Naive thymus-derived CD4-positive, alpha-beta T cell (primary cell): ENCODE results near the gene P2RY4. TPM values are rescaled to one million over a fixed set of nuclear protein-coding genes. Genes with fewer than 3 reads are reported as not detected.
"Not testable (repeated sequence)": the region's sequence is repeated elsewhere in the genome, so short reads cannot be mapped to it uniquely, and the experiment has no call there.

Source experiments
- ATAC-seq: fragments of 150-1000 bp; cut with Tn5 transposase; 2 replicates; pipeline ENCODE4 v1.10.0; 2021; ENCODE audit warnings: mild to moderate bottlenecking, moderate library complexity
- CTCF ChIA-PET: fragments of 350-600 bp; sonication (Branson Sonifier 250); formaldehyde crosslinking; loops from one replicate; lab custom pipeline; 2021; ENCODE audit warnings: antibody characterized with exemption; lab: Charles Lee
- POLR2A ChIA-PET: fragments of 350-600 bp; sonication (Branson Sonifier 250); formaldehyde crosslinking; loops from one replicate; lab custom pipeline; 2021; ENCODE audit warnings: antibody characterized with exemption, inconsistent platforms; lab: Charles Lee
- DNase-seq, 9 donors: peaks; one replicate each; pipeline versions ENCODE4 v3.0.0 to v3.0.0-alpha.2; 2020 to 2022; ENCODE audit warnings: mixed read lengths in 1 of 9
- H3K27ac ChIP-seq: one replicate; pipeline ENCODE4 v1.7.0; 2013; ENCODE audit warnings: mild to moderate bottlenecking, low read depth, low read length, moderate library complexity
- H3K27me3 ChIP-seq, 2 donors: one replicate each; pipeline ENCODE4 v1.7.0; 2013; ENCODE audit warnings: low read length in 2 of 2, mild to moderate bottlenecking in 2 of 2, moderate library complexity in 2 of 2; ENCODE audit not compliant: control insufficient read depth in 2 of 2, insufficient read depth in 2 of 2
- H3K36me3 ChIP-seq, 3 experiments: 1 replicate in 2 of 3; 2 replicates in 1 of 3; pipeline ENCODE4 v1.7.0; 2013; ENCODE audit warnings: low read length in 3 of 3, mild to moderate bottlenecking in 3 of 3, moderate library complexity in 1 of 3; ENCODE audit not compliant: insufficient read depth in 3 of 3, control insufficient read depth in 2 of 3
- H3K4me1 ChIP-seq, 2 donors: one replicate each; pipeline ENCODE4 v1.7.0; 2013; ENCODE audit warnings: low read length in 2 of 2, mild to moderate bottlenecking in 2 of 2, moderate library complexity in 1 of 2; ENCODE audit not compliant: control insufficient read depth in 2 of 2, insufficient read depth in 2 of 2
- H3K4me3 ChIP-seq: 2 replicates; pipeline ENCODE4 v1.7.0; 2013; ENCODE audit warnings: mild to moderate bottlenecking, low read length
- H3K9me3 ChIP-seq, 3 experiments: 1 replicate in 2 of 3; 2 replicates in 1 of 3; pipeline ENCODE4 v1.7.0; 2013; ENCODE audit warnings: low read length in 3 of 3; ENCODE audit not compliant: control insufficient read depth in 2 of 3
- H3K27ac Mint-ChIP-seq, 9 donors: one replicate each; pipeline ENCODE4 v1.8.0; 2020 to 2022; ENCODE audit warnings: mixed read lengths in 9 of 9, mild to moderate bottlenecking in 8 of 9, moderate library complexity in 5 of 9, inconsistent platforms in 2 of 9
- H3K27me3 Mint-ChIP-seq, 5 donors: one replicate each; pipeline ENCODE4 v1.8.0; 2021 to 2022; ENCODE audit warnings: mixed read lengths in 5 of 5, mild to moderate bottlenecking in 1 of 5
- H3K36me3 Mint-ChIP-seq, 5 donors: one replicate each; pipeline ENCODE4 v1.8.0; 2020 to 2022; ENCODE audit warnings: mixed read lengths in 5 of 5, mild to moderate bottlenecking in 3 of 5, inconsistent platforms in 1 of 5
- H3K4me1 Mint-ChIP-seq, 7 donors: one replicate each; pipeline ENCODE4 v1.8.0; 2020 to 2022; ENCODE audit warnings: mixed read lengths in 7 of 7, mild to moderate bottlenecking in 3 of 7, inconsistent platforms in 1 of 7
- H3K4me3 Mint-ChIP-seq, 10 donors: one replicate each; pipeline ENCODE4 v1.8.0; 2020 to 2022; ENCODE audit warnings: mild to moderate bottlenecking in 10 of 10, mixed read lengths in 10 of 10, moderate library complexity in 6 of 10, inconsistent platforms in 2 of 10
- H3K9me3 Mint-ChIP-seq, 11 donors: one replicate each; pipeline ENCODE4 v1.8.0; 2020 to 2022; ENCODE audit warnings: mixed read lengths in 11 of 11, mild to moderate bottlenecking in 4 of 11, inconsistent platforms in 1 of 11, moderate library complexity in 1 of 11
- intact Hi-C, 2 donors: fragments of 100-400 bp; cut with micrococcal nuclease; formaldehyde crosslinking; loops; one replicate each; pipeline ENCODE4 v1.15.1; 2023
- polyA plus RNA-seq, 2 donors: library from polyadenylated mRNA; unstranded; fragments of 300-500 nt; fragmentation: Illumina TruSeq; gene quantifications; one replicate each; pipeline ENCODE4 v1.2.3, GENCODE V29; 2021
- total RNA-seq, 6 experiments: library from RNA in 5 of 6; stranded (reverse) in 5 of 6; gene quantifications; 1 replicate in 5 of 6; 2 replicates in 1 of 6; pipeline ENCODE4 v1.2.3 and lab custom pipeline; 2021 to 2026

Gene P2RY4
- total and polyA plus RNA-seq, 7 experiments from 2014 or later = 0.22 to 0.74 (median 0.39) TPM; not detected in 2

- ATAC-seq = no peak
Measured at GRCh38 chrX:70234355-70234754, 25.6 kb downstream of the P2RY4 start, which contains the start of gene AWAT1. TSS of gene AWAT1 (plus strand) at chrX:70234655. CDS start at chrX:70234696, 41 bp downstream.

GRCh38 chrX:70231666-70232065, 28.3 kb downstream of the P2RY4 start:
- H3K36me3 ChIP-seq = no peaks in the 10 kb centered on the region
- no peak for DNase-seq

More at GRCh38 chrX:70234355-70234754, 25.6 kb downstream of the P2RY4 start, which contains the start of gene AWAT1:
- Mint-ChIP-seq H3K4me1 (peaks cover 0 to 5% (median 0%) of the 10 kb centered on the region in 7 donors), H3K27me3 (no peaks in the 10 kb centered on the region), H3K27ac (no peak within 1 kb of the TSS), H3K36me3 (no peaks in the 10 kb centered on the region), H3K4me3 (no peak within 1 kb of the TSS), H3K9me3 (no peaks in the 10 kb centered on the region)
- Histone ChIP-seq H3K36me3 (no peaks in the 10 kb centered on the region), H3K27me3 (no peaks in the 10 kb centered on the region), H3K4me3 (no peak within 1 kb of the TSS), H3K9me3 (no peaks in the 10 kb centered on the region), H3K4me1 (no peaks in the 10 kb centered on the region), H3K27ac (no peak within 1 kb of the TSS)
- intact Hi-C loops = no loop called here
- ChIA-PET POLR2A (no interaction called here), CTCF (no interaction called here)
- no peak for DNase-seq

DNA sequence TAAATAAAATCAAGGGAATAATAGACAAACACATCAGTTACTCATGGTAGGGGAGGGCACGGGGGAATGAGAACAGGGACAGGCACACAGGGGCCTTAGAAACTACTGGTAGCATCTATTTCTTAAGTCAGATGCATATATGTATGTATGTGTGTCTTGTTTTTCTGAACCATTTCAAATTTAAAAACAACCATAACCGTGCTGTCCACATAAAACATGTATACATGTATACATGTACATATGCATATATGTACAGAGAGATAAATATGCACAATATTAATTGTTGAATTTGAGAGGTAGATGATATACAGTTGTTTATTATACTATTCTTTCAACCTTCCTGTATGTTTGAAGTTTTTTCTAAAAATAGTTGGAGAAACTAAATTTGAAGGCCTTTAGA, 33.3 kb downstream of the P2RY4 start:
- no peaks in the 10 kb centered on the region for H3K27me3 Mint-ChIP-seq
- H3K36me3 ChIP-seq = no peaks in the 10 kb centered on the region
- ATAC-seq (no peak), DNase-seq (no peak)
- no peak overlapping the region for H3K27ac Mint-ChIP-seq
- no peaks in the 10 kb centered on the region for H3K9me3 ChIP-seq
- CTCF ChIA-PET = no interaction called here
- H3K4me1 Mint-ChIP-seq = no peaks in the 10 kb centered on the region
- H3K36me3 Mint-ChIP-seq = no peaks in the 10 kb centered on the region
- no peak overlapping the region for H3K4me3 Mint-ChIP-seq
- POLR2A ChIA-PET = no interaction called here
- H3K4me3 ChIP-seq = no peak overlapping the region
- H3K9me3 Mint-ChIP-seq = peaks cover 0 to 2% (median 0%) of the 10 kb centered on the region in 11 donors
- no peaks in the 10 kb centered on the region for H3K27me3 ChIP-seq
- no peaks in the 10 kb centered on the region for H3K4me1 ChIP-seq
- no peak overlapping the region for H3K27ac ChIP-seq
- intact Hi-C loops = no loop called here

More at GRCh38 chrX:70231666-70232065, 28.3 kb downstream of the P2RY4 start:
- peaks cover 0 to 2% (median 0%) of the 10 kb centered on the region in 11 donors for H3K9me3 Mint-ChIP-seq
- Histone ChIP-seq H3K4me1 (no peaks in the 10 kb centered on the region), H3K9me3 (no peaks in the 10 kb centered on the region), H3K4me3 (no peak overlapping the region), H3K27ac (no peak overlapping the region), H3K27me3 (no peaks in the 10 kb centered on the region)
- no peaks in the 10 kb centered on the region for H3K27me3 Mint-ChIP-seq
- POLR2A ChIA-PET = no interaction called here
- H3K4me1 Mint-ChIP-seq = peaks cover 0 to 5% (median 0%) of the 10 kb centered on the region in 7 donors
- no peak overlapping the region for H3K27ac Mint-ChIP-seq
- intact Hi-C loops = no loop called here
- CTCF ChIA-PET = no interaction called here
- H3K36me3 Mint-ChIP-seq = no peaks in the 10 kb centered on the region
- no peak overlapping the region for H3K4me3 Mint-ChIP-seq
- no peak for ATAC-seq

DNA sequence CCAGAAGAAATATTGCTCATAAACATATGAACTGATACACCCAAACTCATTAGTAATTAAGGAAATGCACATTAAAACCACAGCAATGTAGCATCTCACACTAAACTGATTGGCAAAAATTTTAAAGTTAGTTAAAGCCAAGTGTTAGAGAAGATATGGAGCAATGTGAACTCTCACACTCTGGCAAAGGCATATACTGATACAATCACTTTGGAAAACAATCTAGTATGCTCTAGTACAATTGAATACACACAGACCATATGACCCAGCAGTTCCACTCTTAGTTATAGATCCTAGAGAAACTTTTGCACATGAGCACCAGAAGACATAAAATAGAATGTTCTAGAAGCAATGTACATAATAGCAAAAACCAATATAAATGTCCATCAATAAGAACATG, 34.0 kb downstream of the P2RY4 start:
- no peaks in the 10 kb centered on the region for H3K27me3 Mint-ChIP-seq
- H3K9me3 ChIP-seq = no peaks in the 10 kb centered on the region
- H3K36me3 Mint-ChIP-seq = no peaks in the 10 kb centered on the region
- DNase-seq (no peak), ATAC-seq (no peak)
- no peak overlapping the region for H3K27ac ChIP-seq
- no peaks in the 10 kb centered on the region for H3K36me3 ChIP-seq
- H3K27me3 ChIP-seq = no peaks in the 10 kb centered on the region
- H3K4me1 ChIP-seq = no peaks in the 10 kb centered on the region
- ChIA-PET POLR2A (no interaction called here), CTCF (interaction anchor here (0.7 kb wide), 1 partner anchor 34 kb away, joined by 4 read pairs; no protein-coding TSS in a partner anchor)
- H3K27ac Mint-ChIP-seq = no peak overlapping the region
- peaks cover 0 to 2% (median 0%) of the 10 kb centered on the region in 11 donors for H3K9me3 Mint-ChIP-seq
- H3K4me3 Mint-ChIP-seq = no peak overlapping the region
- intact Hi-C loops = no loop called here
- no peaks in the 10 kb centered on the region for H3K4me1 Mint-ChIP-seq
- no peak overlapping the region for H3K4me3 ChIP-seq

DNA sequence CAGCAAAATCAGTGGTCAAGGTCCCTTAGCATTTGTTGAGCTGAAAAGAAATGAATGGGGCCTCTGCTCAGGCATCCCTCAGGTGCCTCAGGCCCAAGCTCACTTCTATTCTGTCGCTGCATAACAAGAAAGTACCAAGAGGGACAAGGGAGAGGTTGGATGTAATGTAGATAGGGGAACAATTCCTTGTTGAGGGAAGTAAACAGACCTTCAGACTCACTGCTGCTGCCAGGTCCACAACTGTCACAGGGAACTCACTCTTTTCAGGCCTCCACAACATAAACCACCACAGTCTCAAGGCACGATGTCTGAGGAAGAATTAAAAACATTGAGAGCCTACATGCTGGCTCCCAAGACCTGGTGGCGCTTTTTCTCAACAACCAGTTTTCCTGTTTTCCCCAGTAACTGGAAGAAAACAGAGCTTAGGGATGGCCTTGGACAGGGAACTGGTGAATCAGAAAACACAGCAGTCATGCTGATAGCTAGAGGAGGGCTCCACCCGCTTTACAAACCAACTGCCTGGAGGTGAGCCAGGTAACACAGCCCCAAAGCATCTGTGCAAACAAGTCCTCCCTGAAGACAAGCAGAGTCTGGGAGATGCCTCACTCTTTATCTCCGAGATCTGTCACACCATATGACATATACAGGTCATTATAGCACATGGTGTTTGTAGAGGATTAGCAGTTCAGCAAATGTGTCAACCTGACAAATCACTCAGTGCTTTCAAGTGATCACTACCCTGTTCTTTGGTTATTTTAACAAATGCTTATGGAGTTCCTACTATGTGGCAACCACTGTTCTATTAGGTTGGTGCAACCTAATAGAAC, 39.9 kb downstream of the P2RY4 start:
- ChIA-PET CTCF (no interaction called here), POLR2A (no interaction called here)
- Histone ChIP-seq H3K4me1 (no peaks in the 10 kb centered on the region), H3K27me3 (no peaks in the 10 kb centered on the region), H3K27ac (no peak overlapping the region), H3K4me3 (no peak overlapping the region), H3K9me3 (no peaks in the 10 kb centered on the region), H3K36me3 (no peaks in the 10 kb centered on the region)
- Mint-ChIP-seq H3K27me3 (no peaks in the 10 kb centered on the region), H3K27ac (no peak overlapping the region), H3K4me3 (no peak overlapping the region), H3K9me3 (no peaks in the 10 kb centered on the region), H3K36me3 (no peaks in the 10 kb centered on the region), H3K4me1 (no peaks in the 10 kb centered on the region)
- intact Hi-C loops = no loop called here
- DNase-seq (no peak), ATAC-seq (no peak)

- H3K4me1 Mint-ChIP-seq, H3K36me3 Mint-ChIP-seq, H3K4me3 ChIP-seq, H3K4me1 ChIP-seq, H3K4me3 Mint-ChIP-seq, H3K9me3 ChIP-seq, intact Hi-C loops, DNase-seq, ATAC-seq, H3K9me3 Mint-ChIP-seq, H3K27me3 ChIP-seq, H3K27ac ChIP-seq, H3K27me3 Mint-ChIP-seq, H3K27ac Mint-ChIP-seq, POLR2A ChIA-PET, H3K36me3 ChIP-seq, CTCF ChIA-PET: not testable (repeated sequence)
Measured at GRCh38 chrX:70209570-70209969, 50.4 kb downstream of the P2RY4 start.

DNA sequence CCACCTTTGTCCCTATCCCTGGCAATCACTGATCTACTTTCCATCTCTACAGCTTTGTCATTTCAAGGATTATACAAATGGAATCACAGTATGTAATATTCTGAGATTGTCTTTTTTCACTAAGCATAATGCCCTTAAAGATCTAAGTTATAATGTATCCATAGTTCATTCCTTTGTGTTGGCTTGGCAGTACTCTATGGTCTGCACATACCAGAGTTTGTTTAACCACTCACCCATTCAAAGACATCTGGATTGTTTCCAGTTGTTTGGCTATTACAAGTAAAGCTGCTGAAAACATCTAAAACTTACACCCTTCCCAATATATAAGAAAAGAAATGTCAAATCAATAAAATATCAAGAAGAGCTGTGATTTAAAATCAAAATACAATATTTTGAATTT, 51.5 kb downstream of the P2RY4 start:
- CTCF ChIA-PET = no interaction called here
- H3K27ac ChIP-seq = no peak overlapping the region
- Mint-ChIP-seq H3K4me1 (no peaks in the 10 kb centered on the region), H3K27me3 (no peaks in the 10 kb centered on the region), H3K9me3 (peaks cover 0 to 6% (median 2%) of the 10 kb centered on the region in 11 donors), H3K36me3 (no peaks in the 10 kb centered on the region), H3K4me3 (no peak overlapping the region), H3K27ac (no peak overlapping the region)
- intact Hi-C loops = no loop called here
- DNase-seq = no peak
- no peaks in the 10 kb centered on the region for H3K36me3 ChIP-seq
- POLR2A ChIA-PET = no interaction called here
- no peak for ATAC-seq
- no peaks in the 10 kb centered on the region for H3K9me3 ChIP-seq
- no peaks in the 10 kb centered on the region for H3K4me1 ChIP-seq
- no peaks in the 10 kb centered on the region for H3K27me3 ChIP-seq
- H3K4me3 ChIP-seq = no peak overlapping the region
